GM12801 (cell line): Measurements from ENCODE around the gene RBFOX2.

ENCODE experiments used
- TF ChIP-seq, protein P1 (sequence below): IDR thresholded peaks from one replicate; pipeline ENCODE4 v1.5.1; 2011; ENCODE audit warnings: control low read depth; ENCODE audit not compliant: insufficient read length; ENCODE audit errors: extremely low read depth

Gene RBFOX2

DNA sequence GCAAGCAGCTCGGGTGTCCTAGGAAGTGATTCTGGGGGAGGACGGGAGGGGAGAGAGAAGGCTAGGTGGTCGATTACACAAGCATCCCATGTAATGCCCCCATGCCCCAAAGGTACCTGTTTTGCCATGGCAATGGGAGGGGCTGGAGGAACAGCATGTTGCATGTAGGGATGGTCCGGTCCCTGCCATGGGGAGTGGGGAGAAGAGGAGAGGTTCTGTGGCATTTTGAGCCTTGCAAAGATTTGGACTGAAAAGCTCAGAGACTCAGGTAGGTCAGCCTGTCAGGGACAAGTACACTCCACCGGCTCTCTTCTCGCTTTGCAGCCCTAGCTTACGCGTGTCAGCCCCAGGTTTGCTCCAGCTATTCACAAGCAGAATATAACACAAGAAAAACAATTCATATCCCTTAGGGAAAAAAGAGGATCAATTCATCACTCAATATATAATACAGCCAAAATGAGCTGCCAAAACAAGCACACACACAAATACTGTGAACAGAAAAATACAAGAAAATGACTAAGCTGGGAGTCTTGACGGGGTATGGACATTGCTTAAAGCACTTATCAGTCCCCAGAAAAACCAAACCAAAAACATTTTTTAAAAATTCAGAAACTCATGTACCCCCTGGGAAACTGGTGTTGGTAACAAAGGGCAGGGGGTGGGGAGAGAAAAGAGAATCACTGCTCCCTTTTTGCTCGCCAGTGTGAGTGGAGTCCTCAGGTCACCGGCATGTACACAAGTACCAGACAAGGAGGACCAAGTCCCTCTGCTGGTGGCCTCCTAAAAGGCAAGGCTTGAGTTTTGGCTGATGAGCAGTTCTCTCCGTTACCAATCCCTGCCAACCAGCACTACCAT, 289.3 kb downstream of the RBFOX2 start:
- TF ChIP-seq, protein P1, sequence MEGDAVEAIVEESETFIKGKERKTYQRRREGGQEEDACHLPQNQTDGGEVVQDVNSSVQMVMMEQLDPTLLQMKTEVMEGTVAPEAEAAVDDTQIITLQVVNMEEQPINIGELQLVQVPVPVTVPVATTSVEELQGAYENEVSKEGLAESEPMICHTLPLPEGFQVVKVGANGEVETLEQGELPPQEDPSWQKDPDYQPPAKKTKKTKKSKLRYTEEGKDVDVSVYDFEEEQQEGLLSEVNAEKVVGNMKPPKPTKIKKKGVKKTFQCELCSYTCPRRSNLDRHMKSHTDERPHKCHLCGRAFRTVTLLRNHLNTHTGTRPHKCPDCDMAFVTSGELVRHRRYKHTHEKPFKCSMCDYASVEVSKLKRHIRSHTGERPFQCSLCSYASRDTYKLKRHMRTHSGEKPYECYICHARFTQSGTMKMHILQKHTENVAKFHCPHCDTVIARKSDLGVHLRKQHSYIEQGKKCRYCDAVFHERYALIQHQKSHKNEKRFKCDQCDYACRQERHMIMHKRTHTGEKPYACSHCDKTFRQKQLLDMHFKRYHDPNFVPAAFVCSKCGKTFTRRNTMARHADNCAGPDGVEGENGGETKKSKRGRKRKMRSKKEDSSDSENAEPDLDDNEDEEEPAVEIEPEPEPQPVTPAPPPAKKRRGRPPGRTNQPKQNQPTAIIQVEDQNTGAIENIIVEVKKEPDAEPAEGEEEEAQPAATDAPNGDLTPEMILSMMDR: no peak

DNA sequence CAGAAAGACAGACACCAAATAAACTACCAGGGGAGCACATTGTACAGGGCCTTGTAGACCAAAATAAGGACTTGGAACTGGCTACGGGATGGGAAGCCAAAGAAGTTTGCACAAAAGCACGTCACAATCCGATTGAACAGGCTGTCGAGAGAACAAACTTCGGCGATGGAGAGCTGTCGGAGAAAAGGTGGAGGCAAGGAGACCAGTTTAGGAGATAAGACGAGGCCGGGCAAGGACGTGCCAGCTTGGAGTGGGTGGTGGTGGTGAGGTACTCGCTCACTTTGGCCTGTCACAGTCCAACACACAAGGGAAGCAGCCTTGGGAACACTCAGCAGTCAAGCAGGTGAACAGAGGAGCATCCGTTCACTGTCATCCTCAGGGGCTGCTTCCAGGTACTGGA, 291.9 kb downstream of the RBFOX2 start:
- TF ChIP-seq, protein P1: no peak

DNA sequence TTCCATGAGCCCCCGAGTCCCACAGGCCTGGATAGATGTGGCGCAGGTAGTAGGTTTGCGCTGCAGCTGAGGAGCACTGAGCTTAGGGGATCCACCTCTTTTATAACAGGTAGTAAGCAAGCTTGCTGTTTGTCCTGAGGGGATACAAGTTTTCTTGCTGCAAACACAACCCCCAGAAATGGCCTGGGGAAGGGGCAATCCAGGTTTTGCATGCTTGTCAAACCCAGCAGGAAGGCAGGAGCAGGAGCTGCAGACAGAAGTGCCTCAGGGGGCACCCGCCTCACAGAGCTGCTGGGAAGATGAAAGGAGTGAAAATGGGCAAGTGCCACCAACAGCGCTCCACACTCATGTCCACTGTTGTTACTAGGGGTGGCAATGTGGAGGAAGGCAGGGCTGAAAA, 292.5 kb downstream of the RBFOX2 start:
- TF ChIP-seq, protein P1: no peak

DNA sequence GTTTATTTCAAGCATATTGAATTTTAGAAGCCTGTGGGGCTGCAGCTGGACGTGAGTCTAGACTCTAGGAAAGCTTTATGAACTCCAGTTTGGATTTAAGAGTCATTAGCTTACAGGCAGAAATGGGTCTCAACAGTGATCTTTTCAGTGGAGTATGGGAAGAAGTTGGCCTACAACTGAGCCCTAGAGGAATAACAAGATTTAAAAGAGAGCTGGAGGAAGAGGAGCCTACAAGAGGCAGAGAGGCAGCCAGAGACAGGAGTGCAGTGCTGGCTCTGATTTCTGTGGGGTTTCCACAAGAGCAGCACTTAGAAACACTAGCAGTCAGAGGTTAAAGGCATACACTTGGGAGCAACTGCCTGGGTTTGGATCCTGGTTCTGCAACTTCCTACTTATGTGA, 293.1 kb downstream of the RBFOX2 start:
- TF ChIP-seq, protein P1: no peak

DNA sequence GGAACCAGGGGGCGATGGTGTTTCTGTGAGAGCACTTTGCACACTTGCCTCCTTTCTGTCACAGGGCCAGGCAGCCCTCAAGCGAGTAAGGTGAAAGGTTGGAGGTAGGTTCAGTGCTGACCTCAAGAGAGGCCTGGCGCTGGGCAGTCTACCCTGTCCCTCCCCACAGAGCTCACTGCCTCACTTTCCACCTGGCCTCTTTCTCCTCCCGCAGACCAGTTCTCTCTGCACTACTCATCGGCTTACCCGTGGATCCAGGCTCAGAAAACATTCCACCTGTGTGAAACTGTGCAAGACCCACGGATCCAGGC, 294.2 kb downstream of the RBFOX2 start:
- TF ChIP-seq, protein P1: no peak

DNA sequence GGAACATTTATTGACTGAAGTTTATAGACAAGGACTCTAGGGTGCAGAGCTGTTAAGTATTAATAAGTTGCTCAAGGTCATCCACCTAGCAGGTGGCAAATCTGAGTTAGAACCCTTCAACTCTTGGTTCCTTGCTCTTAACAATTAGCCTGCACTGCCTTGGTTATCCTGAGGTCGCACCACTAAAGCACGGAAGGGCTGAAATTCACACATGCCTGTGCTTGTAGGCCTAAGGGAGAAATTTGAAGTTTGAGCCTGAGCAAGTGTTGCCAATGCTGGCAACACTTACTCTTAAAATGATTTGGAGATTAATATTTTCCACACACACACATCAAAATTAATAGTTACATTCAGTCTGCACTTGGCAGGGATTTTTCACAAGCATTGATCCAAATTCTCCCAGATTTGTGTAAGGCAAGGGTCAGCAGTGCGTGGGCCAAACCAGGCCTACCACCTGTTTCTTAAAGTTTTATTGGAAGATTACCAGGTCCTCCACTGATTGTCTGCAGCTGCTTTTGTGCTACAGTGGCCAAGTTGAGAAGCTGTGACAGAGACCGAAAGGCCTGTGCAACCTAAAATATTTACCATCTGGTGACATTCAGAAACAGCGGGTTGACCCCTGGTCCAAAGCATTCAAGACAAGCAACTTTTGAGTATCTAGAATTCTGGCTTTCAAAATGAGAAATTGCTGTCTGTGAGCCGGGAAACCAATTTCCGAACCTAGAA, 294.7 kb downstream of the RBFOX2 start:
- TF ChIP-seq, protein P1: no peak

DNA sequence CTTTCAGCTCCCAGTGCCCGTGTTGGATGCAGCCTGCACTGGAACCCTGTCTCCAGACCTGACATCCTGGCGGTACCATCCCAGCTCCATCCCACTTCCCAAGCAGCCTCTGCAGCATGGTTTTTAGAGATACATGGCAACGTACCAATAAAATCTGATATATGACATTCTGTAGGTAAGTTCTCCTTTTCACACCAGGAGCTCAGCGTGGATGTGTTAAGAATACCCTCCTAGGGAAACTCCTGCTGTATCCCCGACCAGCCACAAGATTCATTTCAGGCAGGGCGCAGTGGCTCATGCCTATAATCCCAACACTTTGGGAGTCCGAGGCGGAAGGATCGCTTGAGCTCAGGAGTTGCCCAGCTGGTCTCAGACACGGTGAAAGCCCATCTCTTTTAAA, 295.6 kb downstream of the RBFOX2 start:
- TF ChIP-seq, protein P1: no peak
